Neural cell (in vitro differentiated cells): ENCODE results near the gene CDKAL1. TPM values are rescaled to one million over a fixed set of nuclear protein-coding genes. Genes with fewer than 3 reads are reported as not detected.

Experiments used
- H2AFZ ChIP-seq: fragments of 200-600, 300-800 bp; sonication (generic), shearing (Covaris generic); 2 replicates; pipeline ENCODE4 v1.6.0; 2014; ENCODE audit warnings: low read depth, mild to moderate bottlenecking, antibody characterized with exemption, low read length, moderate library complexity
- H3F3A ChIP-seq: fragments of 200-600 bp; shearing (Covaris generic); 2 replicates; pipeline ENCODE4 v1.6.1; 2016; ENCODE audit warnings: mild to moderate bottlenecking, moderate library complexity, mixed read lengths, antibody characterized with exemption, low read length; ENCODE audit not compliant: insufficient read depth, poor library complexity, severe bottlenecking
- H3K27ac ChIP-seq: fragments of 200-600, 300-800 bp; sonication (generic), shearing (Covaris generic); 2 replicates; pipeline ENCODE4 v1.5.1; 2014; ENCODE audit warnings: mild to moderate bottlenecking, low read length, moderate library complexity
- H3K27me3 ChIP-seq: fragments of 300-800, 200-600 bp; sonication (generic), shearing (Covaris generic); 2 replicates; pipeline ENCODE4 v1.6.0; 2014; ENCODE audit warnings: mild to moderate bottlenecking, low read depth, low read length, moderate library complexity; ENCODE audit not compliant: insufficient read depth
- H3K36me3 ChIP-seq: fragments of 300-800, 200-600 bp; sonication (generic), shearing (Covaris generic); 2 replicates; pipeline ENCODE4 v1.5.1; 2014; ENCODE audit warnings: mild to moderate bottlenecking, antibody characterized with exemption, low read length, moderate library complexity; ENCODE audit not compliant: insufficient read depth
- H3K4me2 ChIP-seq: fragments of 300-800, 200-600 bp; sonication (generic), shearing (Covaris generic); 2 replicates; pipeline ENCODE4 v1.6.0; 2014; ENCODE audit warnings: mild to moderate bottlenecking, low read length
- H3K4me3 ChIP-seq: fragments of 300-800, 200-600 bp; sonication (generic), shearing (Covaris generic); 2 replicates; pipeline ENCODE4 v1.5.1; 2014; ENCODE audit warnings: mild to moderate bottlenecking, low read length, moderate library complexity
- H3K79me2 ChIP-seq: fragments of 200-600 bp; shearing (Covaris generic); replicated peaks from 2 replicates; pipeline ENCODE4 v1.6.0; 2014; ENCODE audit warnings: mild to moderate bottlenecking, low read length, moderate library complexity; ENCODE audit not compliant: insufficient read depth
- H3K9ac ChIP-seq: fragments of 300-800, 200-600 bp; sonication (generic), shearing (Covaris generic); 2 replicates; pipeline ENCODE4 v1.6.1; 2016; ENCODE audit warnings: mild to moderate bottlenecking, low read length, mixed read lengths
- H3K9me2 ChIP-seq: fragments of 200-600 bp; shearing (Covaris generic); 2 replicates; pipeline ENCODE4 v1.6.1; 2016; ENCODE audit warnings: mild to moderate bottlenecking, low read length, mixed read lengths; ENCODE audit not compliant: insufficient read depth
- H3K9me3 ChIP-seq: fragments of 200-600, 300-800 bp; sonication (generic), shearing (Covaris generic); 2 replicates; pipeline ENCODE4 v1.6.1; 2016; ENCODE audit warnings: mild to moderate bottlenecking, mixed run types, low read length, moderate library complexity, mixed read lengths
- H4K20me1 ChIP-seq: fragments of 200-600 bp; shearing (Covaris generic); 2 replicates; pipeline ENCODE4 v1.6.1; 2016; ENCODE audit warnings: mild to moderate bottlenecking, mixed run types; ENCODE audit not compliant: insufficient read depth
- CTCF ChIP-seq: fragments of 450-650 bp; IDR thresholded peaks from 2 replicates; pipeline ENCODE4 v1.5.1; 2014; ENCODE audit warnings: antibody characterized with exemption, mild to moderate bottlenecking, moderate library complexity; ENCODE audit not compliant: poor library complexity, severe bottlenecking
- EP300 ChIP-seq: fragments of 450-650 bp; conservative IDR thresholded peaks from 2 replicates; pipeline ENCODE4 v1.6.1; 2014; ENCODE audit warnings: antibody characterized with exemption, mild to moderate bottlenecking, moderate library complexity; ENCODE audit not compliant: poor library complexity, severe bottlenecking
- EZH2 ChIP-seq: fragments of 200-600, 300-800 bp; shearing (Covaris generic), sonication (generic); IDR thresholded peaks from 2 replicates; pipeline ENCODE4 v1.6.1; 2014; ENCODE audit warnings: antibody characterized with exemption, low read length, borderline replicate concordance, mild to moderate bottlenecking; ENCODE audit not compliant: insufficient read depth, poor library complexity, severe bottlenecking
- MXI1 ChIP-seq: fragments of 450-650 bp; conservative IDR thresholded peaks from 2 replicates; pipeline ENCODE4 v1.6.1; 2014; ENCODE audit warnings: antibody characterized with exemption, mild to moderate bottlenecking; ENCODE audit not compliant: poor library complexity, severe bottlenecking
- POLR2AphosphoS5 ChIP-seq: IDR thresholded peaks from 2 replicates; pipeline ENCODE4 v1.6.1; 2012
- RAD21 ChIP-seq: fragments of 450-650 bp; conservative IDR thresholded peaks from 2 replicates; pipeline ENCODE4 v1.6.1; 2014; ENCODE audit warnings: antibody characterized with exemption, mild to moderate bottlenecking, moderate library complexity
- REST ChIP-seq: IDR thresholded peaks from 2 replicates; pipeline ENCODE4 v1.6.1; 2012; ENCODE audit warnings: borderline replicate concordance
- SMC3 ChIP-seq: fragments of 450-650 bp; conservative IDR thresholded peaks from 2 replicates; pipeline ENCODE4 v1.6.1; 2014; ENCODE audit warnings: antibody characterized with exemption, mild to moderate bottlenecking, moderate library complexity; ENCODE audit not compliant: poor library complexity
- TAF1 ChIP-seq: IDR thresholded peaks from 2 replicates; pipeline ENCODE4 v1.6.1; 2012; ENCODE audit warnings: low read depth
- polyA plus RNA-seq: library from polyadenylated mRNA; depleted of rRNA; stranded (reverse); fragments of >200 nt; gene quantifications from 2 replicates; pipeline ENCODE4 v1.2.3, GENCODE V29; 2014

Gene CDKAL1
- polyA plus RNA-seq, 1 donor from 2014 or later, result 10.7 TPM

- H3K9ac ChIP-seq, result no peak overlapping the region
- H3K79me2 ChIP-seq, result no peaks in the 10 kb centered on the region
- H3K36me3 ChIP-seq, result no peaks in the 10 kb centered on the region
- H3K4me2 ChIP-seq, result no peak overlapping the region
- H3F3A ChIP-seq, result no peaks in the 10 kb centered on the region
- H3K27ac ChIP-seq, result no peak overlapping the region
- H3K27me3 ChIP-seq, result no peaks in the 10 kb centered on the region
- no peaks in the 10 kb centered on the region for H3K9me2 ChIP-seq
- TF ChIP-seq CTCF, result no peak
- no peak for TF ChIP-seq TAF1
- no peak for TF ChIP-seq RAD21
- no peak for TF ChIP-seq SMC3
- TF ChIP-seq POLR2AphosphoS5, result no peak
- TF ChIP-seq EP300, result no peak
- TF ChIP-seq REST, result no peak
- no peak for TF ChIP-seq EZH2
- no peak overlapping the region for H2AFZ ChIP-seq
- H3K9me3 ChIP-seq, result no peaks in the 10 kb centered on the region
- no peak overlapping the region for H3K4me3 ChIP-seq
- no peaks in the 10 kb centered on the region for H4K20me1 ChIP-seq
Observed at GRCh38 chr6:20696676-20697075, 162.4 kb downstream of the CDKAL1 start.

GRCh38 chr6:20698675-20699074, 164.4 kb downstream of the CDKAL1 start:
- Histone ChIP-seq H3K4me3 (no peak overlapping the region), H4K20me1 (no peaks in the 10 kb centered on the region), H3K36me3 (no peaks in the 10 kb centered on the region), H2AFZ (no peak overlapping the region), H3K9me3 (no peaks in the 10 kb centered on the region), H3K9ac (no peak overlapping the region), H3K27me3 (no peaks in the 10 kb centered on the region), H3K9me2 (no peaks in the 10 kb centered on the region), H3F3A (no peaks in the 10 kb centered on the region), H3K4me2 (no peak overlapping the region), H3K79me2 (no peaks in the 10 kb centered on the region), H3K27ac (no peak overlapping the region)
- TF ChIP-seq EZH2 (no peak), CTCF (no peak), SMC3 (no peak), MXI1 (no peak), EP300 (no peak), TAF1 (no peak), POLR2AphosphoS5 (no peak), RAD21 (no peak), REST (no peak)
